Measurements from ENCODE around the gene FANCF. TPM values are rescaled to one million over a fixed set of nuclear protein-coding genes. Genes with fewer than 3 reads are reported as not detected.

The FANCF gene
- total RNA-seq, 2 donors from 2014 or later = 19.7 to 28.7 TPM

- Mint-ChIP-seq H3K9me3 (no peaks in the 10 kb centered on the region), H3K4me3 (no peak overlapping the region), H3K27me3 (ENCODE audit: insufficient read depth) (no peaks in the 10 kb centered on the region), H3K36me3 (ENCODE audit: low read depth) (no peaks in the 10 kb centered on the region), H3K4me1 (peaks cover 4% of the 10 kb centered on the region), H3K27ac (no peak overlapping the region)
- no peak for DNase-seq
- Histone ChIP-seq H3K9ac (ENCODE audit: extremely low read depth, low read length, poor library complexity, severe bottlenecking) (no peak overlapping the region), H3K27ac (ENCODE audit: low read depth, low read length) (no peak overlapping the region), H3K4me3 (ENCODE audit: low read length) (no peak overlapping the region), H3K9me3 (ENCODE audit: control insufficient read depth, low read length) (no peaks in the 10 kb centered on the region), H3K36me3 (ENCODE audit: control insufficient read depth, insufficient read depth, low read length) (no peaks in the 10 kb centered on the region), H3K4me1 (ENCODE audit: control insufficient read depth, insufficient read depth, low read length) (no peaks in the 10 kb centered on the region), H3K27me3 (ENCODE audit: control insufficient read depth, insufficient read depth, low read length, poor library complexity, severe bottlenecking) (no peaks in the 10 kb centered on the region)
- no peak for TF ChIP-seq CTCF (conservative IDR thresholded peaks at IDR 0.05)
Observed at GRCh38 chr11:22641559-22641958, 15.9 kb upstream of the FANCF start.

- 41% methylated on average over 2 of the region's 2 CpGs; no CpG with 5 or more reads in 1 of the 2 experiments for WGBS, 2 experiments (ENCODE audit: insufficient coverage in 1 of 2, insufficient read length in 1 of 2)
Observed at GRCh38 chr11:22640862-22641261, 15.2 kb upstream of the FANCF start.

GRCh38 chr11:22635689-22636088, 10.1 kb upstream of the FANCF start:
- H3K9ac ChIP-seq (ENCODE audit: extremely low read depth, low read length, poor library complexity, severe bottlenecking) = no peak overlapping the region
- Mint-ChIP-seq H3K36me3 (ENCODE audit: low read depth) (no peaks in the 10 kb centered on the region), H3K27ac (peak overlapping the region; percentile 72), H3K4me1 (peaks cover 18% of the 10 kb centered on the region), H3K4me3 (no peak overlapping the region), H3K9me3 (no peaks in the 10 kb centered on the region), H3K27me3 (ENCODE audit: insufficient read depth) (no peaks in the 10 kb centered on the region)
- DNase-seq = peak; percentile 75
- no peaks in the 10 kb centered on the region for H3K9me3 ChIP-seq (ENCODE audit: control insufficient read depth, low read length)
- TF ChIP-seq CTCF (conservative IDR thresholded peaks at IDR 0.05) = no peak
- no peaks in the 10 kb centered on the region for H3K36me3 ChIP-seq (ENCODE audit: control insufficient read depth, insufficient read depth, low read length)
- H3K4me3 ChIP-seq (ENCODE audit: low read length) = no peak overlapping the region
- H3K27ac ChIP-seq (ENCODE audit: low read depth, low read length) = peak overlapping the region; percentile 13
- H3K27me3 ChIP-seq (ENCODE audit: control insufficient read depth, insufficient read depth, low read length, poor library complexity, severe bottlenecking) = no peaks in the 10 kb centered on the region
- WGBS, 2 experiments (ENCODE audit: insufficient coverage in 1 of 2, insufficient read length in 1 of 2) = 0% methylated on average over 1 of the region's 1 CpG; no CpG with 5 or more reads in 1 of the 2 experiments
- no peaks in the 10 kb centered on the region for H3K4me1 ChIP-seq (ENCODE audit: control insufficient read depth, insufficient read depth, low read length)

More at GRCh38 chr11:22640862-22641261, 15.2 kb upstream of the FANCF start:
- no peaks in the 10 kb centered on the region for H3K27me3 ChIP-seq (ENCODE audit: control insufficient read depth, insufficient read depth, low read length, poor library complexity, severe bottlenecking)
- Mint-ChIP-seq H3K4me3 (no peak overlapping the region), H3K9me3 (no peaks in the 10 kb centered on the region), H3K4me1 (peaks cover 10% of the 10 kb centered on the region), H3K36me3 (ENCODE audit: low read depth) (no peaks in the 10 kb centered on the region), H3K27ac (peak overlapping the region; percentile 25), H3K27me3 (ENCODE audit: insufficient read depth) (no peaks in the 10 kb centered on the region)
- peak; percentile 47 for DNase-seq
- no peak overlapping the region for H3K27ac ChIP-seq (ENCODE audit: low read depth, low read length)
- H3K9me3 ChIP-seq (ENCODE audit: control insufficient read depth, low read length) = no peaks in the 10 kb centered on the region
- H3K4me1 ChIP-seq (ENCODE audit: control insufficient read depth, insufficient read depth, low read length) = no peaks in the 10 kb centered on the region
- TF ChIP-seq CTCF (conservative IDR thresholded peaks at IDR 0.05) = no peak
- no peak overlapping the region for H3K4me3 ChIP-seq (ENCODE audit: low read length)
- no peaks in the 10 kb centered on the region for H3K36me3 ChIP-seq (ENCODE audit: control insufficient read depth, insufficient read depth, low read length)
- no peak overlapping the region for H3K9ac ChIP-seq (ENCODE audit: extremely low read depth, low read length, poor library complexity, severe bottlenecking)
